ENCODE results near the gene ADAMTS2.

The ADAMTS2 gene

DNA sequence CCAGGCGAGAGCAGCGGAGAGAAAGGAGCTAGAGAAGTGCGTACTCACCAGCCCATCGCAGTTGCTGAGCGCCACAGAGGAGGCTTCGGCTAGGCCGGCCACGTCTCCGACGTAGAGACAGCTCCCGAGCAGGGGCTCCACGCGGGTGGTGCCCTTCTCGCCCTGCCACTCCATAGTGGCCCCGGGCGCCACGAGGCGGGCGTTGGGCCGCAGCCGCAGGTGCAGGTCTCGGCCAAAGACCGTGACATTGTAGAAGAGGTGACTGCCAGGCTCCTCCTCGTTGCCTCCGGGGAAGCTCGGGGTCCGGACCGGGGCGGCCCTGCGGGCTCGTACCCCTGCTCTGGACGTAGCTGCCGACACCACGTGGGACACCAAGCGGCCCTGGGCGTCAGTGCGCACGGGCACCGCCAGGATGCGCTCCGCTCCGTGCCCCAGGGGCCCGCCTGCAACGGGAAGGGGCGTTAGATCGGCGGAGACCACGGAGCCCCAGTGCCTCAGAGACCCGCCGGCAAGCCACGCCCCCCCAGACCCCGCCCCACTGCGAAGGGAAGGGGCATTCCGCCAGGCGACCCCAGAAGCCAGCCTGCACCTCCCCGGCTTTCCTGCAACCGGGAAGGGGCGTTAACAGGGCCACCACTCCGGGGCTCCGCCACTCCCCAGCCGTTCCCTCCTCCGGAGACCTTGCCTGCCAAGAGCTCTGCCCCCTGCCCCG lies 1.4 kb downstream of the ADAMTS2 start:
- no peak for DNase-seq

DNA sequence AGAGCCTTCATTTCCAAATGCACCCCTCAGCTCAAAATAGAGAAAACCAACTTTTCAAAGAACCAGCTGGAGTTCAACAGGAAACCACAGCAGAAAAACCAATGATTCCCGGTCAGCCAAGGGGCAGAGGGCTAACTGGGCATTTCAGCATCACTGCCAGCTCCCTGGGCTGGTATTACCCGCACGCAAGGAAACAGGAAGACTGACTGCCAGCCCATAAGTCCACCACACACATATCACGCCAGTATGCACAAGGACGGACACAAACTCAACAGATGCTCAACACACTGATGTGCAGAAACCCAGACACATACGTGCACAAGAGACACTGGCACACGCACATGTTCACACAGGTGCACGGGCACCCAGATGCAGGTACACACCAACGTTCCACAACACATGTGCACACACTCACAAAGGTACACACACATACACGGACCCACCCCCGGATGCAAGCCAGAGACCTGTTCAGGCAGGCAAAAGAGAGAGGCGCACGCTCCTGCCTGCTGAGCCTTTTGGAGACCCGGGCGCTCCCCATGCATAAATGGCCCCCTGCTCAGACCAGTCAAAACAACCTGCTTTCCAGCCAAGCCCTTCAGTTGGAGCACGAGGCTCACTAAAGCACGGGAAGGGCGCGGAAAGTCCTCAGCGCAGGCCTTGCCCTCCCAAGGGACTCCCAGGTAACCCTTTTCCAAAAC lies 2.1 kb downstream of the ADAMTS2 start:
- no peak for DNase-seq

DNA sequence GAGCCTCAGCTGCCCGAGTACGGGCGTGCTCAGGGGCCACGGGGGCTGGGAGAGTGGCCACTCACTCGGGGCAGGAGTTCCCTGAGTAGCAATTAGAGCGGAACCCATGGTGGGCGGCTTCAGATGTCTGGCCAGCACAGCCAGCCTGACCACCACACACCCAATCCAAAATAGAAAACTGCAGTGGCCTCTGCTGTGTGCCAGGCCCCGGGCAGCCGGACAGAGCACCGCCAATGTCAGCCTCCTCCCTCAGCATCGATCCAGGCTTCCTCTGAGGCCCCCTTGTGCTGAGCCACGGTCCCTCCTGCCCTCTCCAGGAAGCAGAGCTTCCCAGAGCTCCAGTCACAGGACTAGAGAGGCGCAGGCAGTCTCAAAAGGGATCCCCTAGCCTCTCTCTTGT lies 2.7 kb downstream of the ADAMTS2 start:
- no peak for DNase-seq

DNA sequence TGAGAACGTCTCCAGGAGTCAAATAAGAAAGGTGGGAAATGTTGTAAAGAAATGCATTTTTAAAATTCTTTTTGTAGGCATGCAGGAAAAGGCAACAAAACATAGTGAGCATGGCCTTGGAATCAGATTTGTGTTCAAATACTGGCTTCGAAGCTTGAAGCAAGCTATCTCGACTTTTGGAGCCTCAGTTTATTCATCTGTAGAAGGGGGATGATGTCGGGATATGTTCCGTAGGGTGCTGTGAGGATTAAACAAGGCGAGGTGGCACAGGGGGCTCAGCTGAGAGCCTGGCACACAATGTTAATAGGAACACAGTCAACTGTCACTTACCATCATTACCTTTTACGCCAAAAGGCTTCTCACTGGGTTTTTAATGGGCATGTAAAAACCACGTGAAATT lies 4.8 kb downstream of the ADAMTS2 start:
- DNase-seq: no peak

DNA sequence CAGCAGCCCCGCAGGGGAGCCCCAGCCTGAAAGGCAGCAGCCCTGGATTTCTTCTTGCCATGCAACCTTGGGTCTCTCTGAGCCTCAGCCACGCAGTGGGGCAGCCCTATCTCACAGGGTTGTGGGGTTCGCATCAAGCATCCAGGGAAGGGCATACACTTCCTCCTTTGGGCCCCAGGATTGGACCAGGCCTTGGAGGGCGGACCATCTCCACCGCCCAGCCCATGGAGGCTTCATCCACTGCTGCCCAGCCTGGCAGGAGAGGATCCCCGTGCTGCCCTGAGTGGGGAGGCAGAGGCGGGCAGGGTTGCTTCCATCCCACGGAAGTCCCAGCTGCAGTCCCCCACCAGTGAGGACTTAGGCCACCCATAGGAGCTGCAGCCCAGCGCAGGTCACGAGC lies 5.3 kb downstream of the ADAMTS2 start:
- no peak for DNase-seq

DNA sequence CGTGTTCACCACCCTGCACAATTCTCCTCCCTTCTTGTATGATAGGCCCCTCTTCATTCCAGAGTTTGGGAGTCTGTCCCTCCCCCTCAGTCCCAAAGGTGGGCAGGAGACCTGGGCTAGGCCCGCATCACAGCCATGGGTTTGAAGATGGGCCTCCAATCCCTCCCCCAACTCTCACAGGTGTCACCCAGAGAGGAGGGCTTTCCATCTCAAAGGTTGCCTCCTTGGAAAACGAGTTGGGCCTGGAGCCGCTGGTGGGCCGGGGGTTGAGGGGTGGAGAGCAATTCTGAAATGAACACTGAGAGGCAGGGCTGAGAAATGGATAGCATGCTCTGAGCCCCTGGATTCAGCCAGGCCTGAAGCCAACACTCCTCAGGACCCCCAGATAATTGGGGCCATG lies 6.2 kb downstream of the ADAMTS2 start:
- DNase-seq: no peak

DNA sequence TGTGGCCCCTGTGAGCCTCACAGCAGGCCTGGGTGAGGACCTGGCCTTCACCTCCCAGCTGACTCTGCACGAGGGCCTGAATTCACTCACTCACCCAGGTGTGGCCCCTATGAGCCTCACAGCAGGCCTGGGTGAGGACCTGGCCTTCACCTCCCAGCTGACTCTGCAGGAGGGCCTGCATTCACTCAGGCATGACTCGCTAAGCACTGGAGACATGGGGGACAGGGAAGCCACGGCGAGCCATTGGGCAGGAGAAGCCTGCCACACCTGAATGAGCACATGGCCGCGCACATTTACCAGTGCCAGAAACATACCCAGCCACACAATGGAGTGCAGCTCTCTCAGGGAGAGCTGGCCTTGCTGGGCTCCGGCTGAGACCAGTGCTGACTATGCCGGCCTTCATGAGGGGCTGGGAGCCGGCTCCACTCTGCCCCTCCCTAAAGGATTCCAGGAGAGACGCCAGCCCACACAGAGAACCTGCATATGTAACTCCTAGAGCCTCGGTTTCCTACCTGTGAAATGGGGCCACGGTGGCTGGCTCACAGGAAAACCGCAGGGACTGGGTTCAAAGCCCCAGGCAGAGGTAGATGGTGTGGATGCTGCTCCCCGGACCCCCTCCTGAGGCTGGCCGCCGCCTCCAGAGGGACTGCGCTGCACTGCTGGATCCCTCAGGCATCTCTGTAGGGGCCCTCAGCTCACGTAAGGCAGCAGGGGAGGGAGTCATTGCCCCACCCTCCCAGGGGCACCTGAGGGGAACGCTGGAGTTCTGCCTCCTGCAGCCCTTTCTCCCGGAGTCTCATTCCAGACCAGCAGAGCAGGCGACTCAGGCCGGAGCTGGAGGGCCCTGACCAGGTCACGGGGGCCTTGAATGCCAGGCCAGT lies 7.2 kb downstream of the ADAMTS2 start:
- DNase-seq: no peak

DNA sequence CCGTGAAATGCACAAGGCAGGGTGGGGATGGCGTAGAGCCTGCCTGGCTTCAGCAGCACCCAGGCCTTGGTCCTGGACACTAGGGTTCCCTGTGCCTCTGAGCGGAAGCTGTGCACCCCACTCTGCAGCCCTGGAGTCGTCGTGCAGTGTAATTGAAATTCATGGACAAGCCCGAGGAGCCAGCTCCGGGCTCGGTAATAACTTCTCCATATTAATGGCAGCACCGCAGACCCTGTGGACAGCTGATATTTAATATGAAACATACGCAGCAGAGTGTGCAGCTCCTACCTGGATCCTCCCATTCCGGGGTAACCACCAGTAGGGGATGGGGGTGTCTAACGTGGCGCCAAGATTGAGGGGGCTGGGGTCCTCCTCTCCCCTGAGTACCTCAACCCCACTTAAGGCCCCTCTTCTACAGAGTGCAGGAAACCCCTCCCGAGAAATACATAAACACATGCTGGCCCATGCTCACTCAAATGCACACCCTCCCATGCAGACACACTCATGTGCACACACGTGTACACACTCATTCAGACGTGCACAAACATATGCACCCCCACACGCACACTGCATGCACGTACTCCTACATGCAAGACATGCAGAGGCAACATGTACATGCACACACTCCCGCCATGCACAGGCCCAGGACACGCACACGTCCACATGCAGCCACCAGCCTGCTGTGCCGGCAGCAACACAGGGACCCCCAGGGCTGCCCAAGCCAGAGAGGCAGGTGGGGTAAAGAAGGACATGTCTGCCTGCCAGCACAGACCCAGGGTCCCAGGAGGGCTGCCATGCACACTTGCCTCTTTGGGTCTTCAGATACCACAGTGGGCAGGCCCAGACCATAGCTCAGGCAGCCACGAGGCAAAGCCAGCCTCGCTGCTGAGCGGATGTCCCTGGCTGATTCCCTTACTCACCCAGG lies 8.1 kb downstream of the ADAMTS2 start:
- DNase-seq: no peak

DNA sequence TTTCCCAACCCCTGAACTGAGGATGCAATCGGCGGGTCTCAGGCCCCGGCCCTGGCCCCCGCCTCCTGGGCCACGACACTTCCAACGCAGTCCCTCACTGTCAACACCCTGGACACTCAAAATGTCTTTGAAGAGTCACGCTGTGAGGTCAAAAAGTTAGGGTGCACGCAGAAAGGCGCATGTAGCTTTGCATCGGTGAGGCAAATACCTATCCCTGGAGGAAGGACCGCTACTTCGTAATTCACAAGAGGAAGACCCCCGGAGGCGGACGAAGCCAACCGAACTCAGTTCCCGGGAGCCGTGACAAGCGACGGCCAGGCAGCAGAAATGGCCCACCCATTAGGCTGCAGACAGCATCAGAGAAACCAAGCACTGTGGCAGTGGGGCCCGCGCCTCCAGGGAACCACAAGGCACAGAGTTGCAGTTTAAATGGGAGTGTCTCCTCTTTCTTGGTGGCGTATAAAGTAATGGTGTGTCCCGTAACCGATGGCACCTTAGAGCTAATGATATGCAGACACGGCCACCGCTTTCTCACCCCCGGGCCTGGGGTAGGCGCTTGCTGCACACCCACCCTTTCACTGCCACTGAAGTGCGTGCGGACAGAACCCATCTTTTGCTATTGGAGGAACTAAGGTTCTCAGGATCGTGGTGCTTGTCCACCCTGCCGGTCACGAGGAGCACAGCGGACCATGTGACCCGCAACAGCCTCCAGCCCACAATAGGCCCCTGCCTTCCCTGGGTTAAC lies 9.0 kb downstream of the ADAMTS2 start:
- DNase-seq: no peak

DNA sequence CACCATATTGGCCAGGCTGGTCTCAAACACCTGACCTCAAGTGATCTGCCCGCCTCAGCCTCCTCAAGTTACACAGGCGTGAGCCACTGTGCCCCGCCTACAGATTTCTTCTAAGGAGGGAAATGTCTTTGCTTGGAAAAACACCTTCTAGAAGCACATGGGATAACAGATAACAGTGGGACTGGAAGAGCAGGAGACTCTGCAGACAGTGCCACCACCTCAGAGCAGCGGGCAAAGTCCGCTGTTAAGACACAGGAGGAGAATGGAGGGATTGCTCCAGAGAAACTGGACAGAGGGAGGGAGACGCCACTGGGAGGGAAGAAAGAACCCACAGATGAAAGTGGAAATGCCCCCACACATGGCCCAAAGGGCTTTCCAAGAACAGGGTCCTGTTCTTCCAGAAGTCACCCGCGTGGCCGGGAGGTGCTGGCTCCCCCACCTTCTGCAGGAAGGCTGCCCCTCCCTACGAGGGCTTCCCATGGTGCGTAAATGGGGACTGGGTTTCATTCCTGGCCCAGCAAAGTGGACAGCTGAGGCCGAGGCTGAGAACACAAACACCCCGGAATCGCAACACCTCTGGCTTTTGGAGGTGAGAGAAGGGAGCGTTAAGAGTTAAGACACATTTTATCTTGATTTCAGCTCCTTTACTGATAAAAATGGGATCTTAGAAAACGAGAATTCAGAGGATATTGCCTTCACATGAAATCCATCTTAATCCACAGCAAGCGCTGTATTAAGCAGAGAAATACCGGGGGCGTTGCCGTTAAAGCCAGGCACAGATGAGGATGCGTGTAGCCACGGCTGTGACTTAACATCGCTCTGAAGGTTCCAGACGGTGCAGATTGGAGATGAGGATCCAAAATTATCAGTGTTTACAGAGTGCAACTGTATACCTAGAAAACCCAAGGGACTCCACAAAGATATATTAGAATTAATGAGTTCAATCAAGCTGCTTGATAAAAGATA lies 11.2 kb downstream of the ADAMTS2 start:
- no peak for DNase-seq

DNA sequence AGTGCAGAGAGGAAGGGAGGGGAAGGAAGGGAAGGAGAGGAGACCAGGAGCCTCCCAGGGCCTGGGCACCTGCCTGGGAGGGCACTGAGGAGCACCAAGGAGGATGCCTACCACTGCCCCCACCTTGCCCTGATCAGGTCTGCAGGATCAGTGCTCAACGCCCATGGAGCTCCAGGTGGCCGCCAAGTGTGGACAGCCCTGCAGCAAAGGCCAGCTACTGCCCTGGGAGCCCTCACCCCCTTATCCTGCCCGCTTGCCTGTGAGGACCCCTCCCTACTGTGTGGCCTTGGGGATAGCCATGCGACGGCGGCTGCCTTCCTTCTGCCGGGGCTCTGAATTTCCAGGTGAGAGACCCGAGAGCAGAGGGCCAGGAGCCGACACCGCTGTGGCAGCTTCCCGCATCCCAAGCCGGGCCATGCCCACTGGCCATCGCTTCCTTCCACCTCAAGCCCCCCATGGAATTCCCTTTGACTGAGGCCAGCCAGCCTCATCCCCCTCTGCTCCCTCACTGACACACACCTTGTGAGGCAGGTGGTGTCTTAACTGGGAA lies 12.4 kb downstream of the ADAMTS2 start:
- no peak for DNase-seq

DNA sequence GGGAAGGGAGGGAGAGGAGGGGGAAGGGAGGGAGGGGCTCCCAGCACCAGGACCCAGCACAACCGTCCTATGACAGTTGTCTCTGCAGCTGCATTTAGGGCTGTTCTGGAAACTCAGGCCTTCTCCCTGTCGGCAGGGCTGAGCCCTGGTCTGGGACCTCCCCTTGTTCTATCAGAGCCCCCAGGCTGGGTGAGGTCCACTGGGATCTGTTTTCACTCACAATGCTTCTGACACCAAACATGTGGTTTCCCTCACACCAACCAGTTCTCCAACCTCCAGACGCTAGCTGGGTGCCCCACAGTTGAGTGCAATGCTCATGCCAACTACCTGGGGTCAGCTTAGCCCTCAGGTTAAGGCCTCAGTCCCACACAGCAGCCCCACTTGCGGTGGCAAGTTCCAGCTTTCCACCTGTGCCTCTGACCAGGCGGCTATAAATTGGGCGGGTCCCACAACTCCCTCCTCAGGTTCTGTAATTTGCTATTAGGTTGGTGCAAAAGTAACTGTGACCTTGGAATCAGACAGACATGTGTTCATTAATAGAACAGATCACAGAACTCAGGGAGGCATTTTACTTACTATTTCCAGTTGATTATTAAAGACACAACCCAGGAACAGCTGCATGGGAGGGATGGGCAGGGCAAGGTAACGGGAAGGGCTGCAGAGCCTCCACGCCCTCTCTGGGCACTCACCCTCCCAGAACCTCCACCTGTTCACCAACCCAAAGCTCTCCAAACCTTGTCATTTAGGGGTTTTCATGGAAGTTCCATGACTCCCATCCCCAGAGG lies 13.5 kb downstream of the ADAMTS2 start:
- DNase-seq: no peak

DNA sequence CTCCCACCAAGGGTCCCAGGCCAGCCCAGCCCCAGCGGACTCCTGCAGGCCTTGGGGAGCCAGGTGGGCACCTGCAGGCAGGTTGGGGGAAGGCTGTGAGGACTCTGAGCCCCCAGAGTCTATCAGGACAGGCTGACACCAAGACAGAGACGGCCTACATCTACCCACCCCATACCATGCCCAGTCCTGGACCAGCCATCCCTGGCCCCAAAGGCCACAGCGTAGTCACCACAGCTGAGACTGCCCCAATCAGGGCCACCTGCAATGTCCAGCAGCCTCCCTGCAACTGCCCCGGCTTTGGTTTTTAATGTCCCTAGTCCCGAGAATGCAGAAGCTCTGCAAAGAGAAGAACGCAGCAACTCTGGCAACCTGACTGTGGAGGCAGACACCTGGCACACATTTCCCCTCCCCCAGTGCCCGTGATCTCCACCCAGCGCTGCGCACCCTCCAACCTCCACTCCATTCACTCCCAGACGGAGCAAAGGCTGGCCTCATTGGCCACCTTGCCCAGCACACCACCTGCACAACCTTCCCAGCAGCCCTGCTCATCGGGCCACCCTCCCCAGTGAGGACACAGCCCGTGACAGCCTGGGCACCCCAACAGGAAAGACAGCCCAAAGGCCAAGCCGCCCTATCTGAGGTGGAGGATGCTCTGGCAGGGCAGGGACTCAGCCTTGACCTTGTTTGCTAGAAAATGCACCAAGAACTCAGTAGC lies 14.9 kb downstream of the ADAMTS2 start:
- DNase-seq: no peak

DNA sequence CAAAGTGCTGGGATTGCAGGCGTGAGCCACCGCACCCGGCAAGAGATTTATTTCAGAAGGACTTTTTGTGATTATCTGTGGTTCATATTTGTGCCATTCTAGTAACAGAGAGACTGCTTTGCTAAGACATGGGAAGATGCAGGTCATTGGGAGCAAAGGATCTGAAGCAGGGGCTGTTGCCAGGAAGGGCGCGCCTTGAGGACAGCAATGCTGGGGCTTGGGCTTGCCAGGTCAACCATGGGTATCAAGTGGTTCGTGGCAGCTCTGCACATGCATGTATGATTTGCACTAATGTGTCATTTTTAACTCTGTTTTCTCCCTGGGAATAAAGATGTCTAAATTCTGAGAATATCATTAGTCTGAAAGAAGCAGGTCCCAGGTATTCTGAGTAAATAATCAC lies 17.0 kb downstream of the ADAMTS2 start:
- no peak for DNase-seq

DNA sequence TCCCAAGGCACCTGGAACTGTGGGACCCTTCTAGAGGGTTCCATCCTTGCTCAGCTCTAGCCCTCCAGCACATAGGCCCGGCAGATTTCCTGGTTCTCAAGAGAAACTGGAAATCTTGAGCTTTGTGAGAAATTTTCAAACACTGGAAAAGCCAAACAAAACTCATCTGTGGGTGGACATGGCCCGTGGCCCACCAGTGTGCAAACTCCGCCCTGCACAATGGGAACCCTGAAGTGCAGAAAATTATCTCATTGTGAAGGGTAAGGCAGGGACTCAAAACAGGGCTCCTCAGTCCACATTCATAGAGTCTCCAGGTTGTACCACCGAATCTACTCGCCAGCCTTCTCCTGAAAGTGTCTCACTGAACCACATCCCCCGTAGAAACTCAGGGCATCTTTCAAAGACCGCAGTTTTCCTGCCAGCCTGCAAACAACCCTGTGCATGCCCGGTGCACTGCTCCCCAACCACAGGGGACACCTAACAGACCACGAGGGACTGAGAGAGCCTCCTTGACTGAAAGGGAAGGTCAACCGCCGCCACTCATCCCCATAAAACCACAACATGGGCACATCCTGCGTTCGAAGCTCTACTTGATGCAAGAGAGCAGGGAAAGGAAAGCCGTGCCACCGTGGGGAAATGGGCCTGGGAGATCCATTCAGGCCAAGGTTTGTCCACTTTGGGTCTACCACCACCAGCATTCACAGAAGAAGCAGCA lies 18.1 kb downstream of the ADAMTS2 start:
- no peak for DNase-seq

DNA sequence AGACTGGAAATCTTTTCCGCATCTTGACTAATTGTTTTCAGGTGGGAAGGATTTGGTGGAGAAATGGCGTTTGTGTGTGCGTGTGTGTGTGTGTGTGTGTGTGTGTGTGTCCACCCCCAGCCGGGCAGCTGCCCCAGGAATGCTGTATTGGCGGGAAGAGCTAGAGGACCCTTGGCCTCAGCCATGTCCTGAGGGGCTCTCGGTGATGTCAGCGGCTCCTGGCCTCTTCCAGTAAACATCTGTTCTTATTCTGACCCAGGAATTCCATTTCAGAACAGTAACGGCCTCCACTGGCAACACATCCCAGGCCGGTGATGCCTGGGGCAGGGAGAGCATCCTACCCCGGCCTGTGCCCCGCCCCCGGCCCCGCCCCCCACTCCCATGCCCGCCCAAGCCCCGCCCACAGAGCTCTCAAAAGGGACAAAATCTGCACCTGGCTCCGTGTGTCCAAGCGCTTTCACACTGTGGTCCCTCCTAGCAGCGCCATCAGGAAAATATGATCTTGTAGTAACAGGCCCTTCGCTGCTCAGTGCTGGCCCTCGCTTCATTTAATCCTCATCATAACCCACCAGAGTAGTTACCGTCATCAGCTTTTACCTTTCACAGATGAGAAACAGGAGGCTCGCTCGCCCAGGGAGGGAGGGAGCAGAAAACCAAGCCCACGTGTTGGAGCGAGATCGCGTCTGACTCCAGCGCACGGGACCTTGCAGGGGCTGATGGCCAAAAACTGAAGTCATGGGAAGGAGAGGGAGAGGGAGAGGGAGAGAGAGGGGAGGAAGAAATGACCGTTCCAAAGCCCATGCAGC lies 18.9 kb downstream of the ADAMTS2 start:
- DNase-seq: no peak

Data from NCI-H1930 (cell line).